HG03175 (cell line): ENCODE measurements around the gene LIN28A.

Experiments used
- ATAC-seq: cut with Tn5 transposase; IDR thresholded peaks from one replicate; pipeline ENCODE4 v1.9.1; 2021; ENCODE audit warnings: mild to moderate bottlenecking, moderate library complexity; ENCODE audit not compliant: unreplicated experiment

Gene LIN28A

GRCh38 chr1:26387447-26387846, 23.2 kb upstream of the LIN28A start:
- no peak for ATAC-seq

GRCh38 chr1:26388791-26389445, 21.7 kb upstream of the LIN28A start:
- no peak for ATAC-seq

GRCh38 chr1:26389604-26390247, 20.9 kb upstream of the LIN28A start:
- no peak for ATAC-seq

GRCh38 chr1:26391450-26391849, 19.2 kb upstream of the LIN28A start:
- no peak for ATAC-seq

- ATAC-seq, result no peak
Observed at GRCh38 chr1:26395754-26396153, 14.9 kb upstream of the LIN28A start.

GRCh38 chr1:26399034-26399433, 11.6 kb upstream of the LIN28A start:
- ATAC-seq, result no peak

GRCh38 chr1:26401891-26402290, 8.7 kb upstream of the LIN28A start:
- ATAC-seq, result no peak

GRCh38 chr1:26403656-26404055, 7.0 kb upstream of the LIN28A start:
- ATAC-seq, result no peak

- ATAC-seq, result no peak
Observed at GRCh38 chr1:26404641-26405040, 6.0 kb upstream of the LIN28A start.

GRCh38 chr1:26405281-26405915, 5.2 kb upstream of the LIN28A start:
- ATAC-seq, result no peak

GRCh38 chr1:26408604-26409003, 2.0 kb upstream of the LIN28A start:
- ATAC-seq, result no peak

- ATAC-seq, result no peak
Observed at GRCh38 chr1:26409191-26409807, 1.3 kb upstream of the LIN28A start.

GRCh38 chr1:26411624-26412074, 1.0 kb downstream of the LIN28A start:
- ATAC-seq, result no peak

- no peak for ATAC-seq
Observed at GRCh38 chr1:26412180-26412840, 1.7 kb downstream of the LIN28A start.

GRCh38 chr1:26413031-26413430, 2.4 kb downstream of the LIN28A start:
- ATAC-seq, result no peak

- peak; percentile 69 for ATAC-seq
Observed at GRCh38 chr1:26417111-26417759, 6.6 kb downstream of the LIN28A start.

GRCh38 chr1:26418865-26419349, 8.3 kb downstream of the LIN28A start:
- no peak for ATAC-seq

GRCh38 chr1:26419494-26419893, 8.9 kb downstream of the LIN28A start:
- no peak for ATAC-seq

- ATAC-seq, result no peak
Observed at GRCh38 chr1:26429721-26430120, 19.1 kb downstream of the LIN28A start.

- peak; percentile 92 for ATAC-seq
Observed at GRCh38 chr1:26431979-26432695, 21.5 kb downstream of the LIN28A start, which contains the start of gene DHDDS. TSS of gene DHDDS (plus strand) at chr1:26432321. CDS start at chr1:26432946, 625 bp downstream.
